WTC11 (cell line): ENCODE data around the gene DNAH17. TPM values are rescaled to one million over a fixed set of nuclear protein-coding genes. Genes with fewer than 3 reads are reported as not detected.
A peak's percentile ranks its signal among the peaks of the same experiment; 100 is the strongest.

Source experiments
- ATAC-seq: fragments of 200-7000 bp; cut with Tn5 transposase; 2 replicates; pipeline ENCODE4 v1.10.0; 2021; ENCODE audit warnings: mild to moderate bottlenecking, moderate library complexity
- CTCF ChIA-PET: fragments of 300-600 bp; sonication (Branson Sonifier 250); formaldehyde crosslinking; loops from one replicate; lab custom pipeline; 2021; ENCODE audit warnings: antibody characterized with exemption; lab: Charles Lee
- POLR2A ChIA-PET: fragments of 350-600 bp; sonication (Branson Sonifier 250); formaldehyde crosslinking; loops from one replicate; lab custom pipeline; 2021; ENCODE audit warnings: antibody characterized with exemption; lab: Charles Lee
- DNase-seq: peaks from one replicate; pipeline ENCODE4 v3.0.0; 2021; ENCODE audit warnings: low spot score
- H3K27ac Mint-ChIP-seq: 2 replicates; pipeline ENCODE4 v1.8.0; 2021; ENCODE audit warnings: mixed read lengths
- H3K27me3 Mint-ChIP-seq: 2 replicates; pipeline ENCODE4 v1.8.0; 2021; ENCODE audit warnings: low read depth, mild to moderate bottlenecking, moderate library complexity, mixed read lengths
- H3K36me3 Mint-ChIP-seq: 2 replicates; pipeline ENCODE4 v1.8.0; 2021; ENCODE audit warnings: mixed read lengths
- H3K4me1 Mint-ChIP-seq: 2 replicates; pipeline ENCODE4 v1.8.0; 2022; ENCODE audit warnings: mixed read lengths
- H3K4me3 Mint-ChIP-seq: 2 replicates; pipeline ENCODE4 v1.8.0; 2021; ENCODE audit warnings: mild to moderate bottlenecking, moderate library complexity, mixed read lengths
- H3K9me3 Mint-ChIP-seq: 2 replicates; pipeline ENCODE4 v1.8.0; 2021; ENCODE audit warnings: mixed read lengths
- ELF4 ChIP-seq: sonication (generic); formaldehyde crosslinking; IDR thresholded peaks from 2 replicates; pipeline ENCODE4 v1.8.1; 2022; ENCODE audit warnings: low read depth, mild to moderate bottlenecking, moderate library complexity, missing genetic modification reagents
- HMGA2 ChIP-seq: fragments of 250-450 bp; sonication (Bioruptor Pico); IDR thresholded peaks from 2 replicates; pipeline ENCODE4 v1.4.0; 2021; ENCODE audit warnings: mild to moderate bottlenecking, moderate library complexity
- TP53 ChIP-seq: sonication (generic); formaldehyde crosslinking; IDR thresholded peaks from 2 replicates; pipeline ENCODE4 v1.8.1; 2023; ENCODE audit warnings: mild to moderate bottlenecking, missing genetic modification reagents
- ZNF121 ChIP-seq: sonication (generic); formaldehyde crosslinking; IDR thresholded peaks from 2 replicates; pipeline ENCODE4 v1.8.0; 2023; ENCODE audit warnings: missing genetic modification reagents
- ZNF138 ChIP-seq: sonication (generic); formaldehyde crosslinking; conservative IDR thresholded peaks from 2 replicates; pipeline ENCODE4 v1.8.1; 2022; ENCODE audit warnings: mild to moderate bottlenecking, moderate library complexity, missing genetic modification reagents
- ZNF219 ChIP-seq: sonication (generic); formaldehyde crosslinking; IDR thresholded peaks from 2 replicates; pipeline ENCODE4 v1.8.0; 2023; ENCODE audit warnings: missing genetic modification reagents, mild to moderate bottlenecking, borderline replicate concordance
- ZNF416 ChIP-seq: fragments of 250-450 bp; sonication (Bioruptor Pico); IDR thresholded peaks from 2 replicates; pipeline ENCODE4 v1.9.0; 2021; ENCODE audit warnings: mild to moderate bottlenecking, inconsistent platforms
- total RNA-seq: library from RNA; stranded (reverse); gene quantifications from 3 replicates; pipeline ENCODE4 v1.2.3, GENCODE V29; 2021
- TF ChIP-seq, protein P1 (sequence below): sonication (generic); formaldehyde crosslinking; IDR thresholded peaks from 2 replicates; pipeline ENCODE4 v1.8.0; 2022; ENCODE audit warnings: missing genetic modification reagents
- TF ChIP-seq, protein P2 (sequence below): fragments of 250-450 bp; sonication (Bioruptor Pico); IDR thresholded peaks from 2 replicates; pipeline ENCODE4 v1.9.0; 2021; ENCODE audit warnings: mild to moderate bottlenecking
- TF ChIP-seq, protein P3 (sequence below): sonication (generic); formaldehyde crosslinking; IDR thresholded peaks from 2 replicates; pipeline ENCODE4 v1.8.1; 2022; ENCODE audit warnings: low read depth, missing genetic modification reagents, borderline replicate concordance

Gene DNAH17
- total RNA-seq, 1 experiment from 2014 or later = 0.87 TPM

DNA sequence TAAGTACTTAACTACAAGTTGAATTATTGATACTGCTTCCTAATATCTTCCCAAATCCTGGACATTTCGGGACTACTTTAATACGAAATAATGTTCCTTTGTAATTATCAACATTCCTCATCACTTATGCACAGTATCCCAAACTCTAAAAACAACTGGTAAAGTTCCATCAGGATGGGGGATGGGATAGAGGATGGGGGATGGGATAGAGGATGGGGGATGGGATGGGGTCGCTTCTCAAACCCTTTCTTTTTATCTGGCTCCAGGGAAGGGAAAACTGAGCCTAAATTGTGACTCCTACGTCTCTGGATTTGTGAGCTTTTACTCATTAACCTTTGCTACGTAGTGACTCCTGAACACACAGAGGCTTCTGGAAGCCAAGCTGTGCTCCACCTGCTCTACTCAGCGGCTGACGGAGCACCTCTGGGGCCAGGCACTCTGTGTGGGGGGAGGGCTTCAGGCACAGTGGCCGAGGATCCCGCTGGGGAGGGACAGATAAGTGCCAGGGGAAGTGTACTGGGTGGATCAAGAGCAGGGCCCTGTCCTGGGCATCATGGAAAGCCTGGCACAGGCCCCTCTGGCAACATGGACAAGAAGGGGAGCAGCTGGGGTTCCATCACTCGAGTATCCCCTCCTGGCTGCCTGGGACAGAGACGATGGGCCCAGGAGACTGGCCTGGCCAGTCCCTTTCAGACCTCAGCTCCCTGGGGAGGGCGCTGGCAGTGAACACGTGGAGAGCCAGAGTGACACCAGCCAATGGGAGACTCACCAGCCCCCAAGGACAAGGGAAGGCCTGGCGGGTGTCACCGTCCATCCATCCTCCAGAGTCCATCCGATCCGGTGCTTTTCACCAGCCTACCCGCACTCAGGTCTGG, 142.5 kb downstream of the DNAH17 start:
- TF ChIP-seq, protein P1, sequence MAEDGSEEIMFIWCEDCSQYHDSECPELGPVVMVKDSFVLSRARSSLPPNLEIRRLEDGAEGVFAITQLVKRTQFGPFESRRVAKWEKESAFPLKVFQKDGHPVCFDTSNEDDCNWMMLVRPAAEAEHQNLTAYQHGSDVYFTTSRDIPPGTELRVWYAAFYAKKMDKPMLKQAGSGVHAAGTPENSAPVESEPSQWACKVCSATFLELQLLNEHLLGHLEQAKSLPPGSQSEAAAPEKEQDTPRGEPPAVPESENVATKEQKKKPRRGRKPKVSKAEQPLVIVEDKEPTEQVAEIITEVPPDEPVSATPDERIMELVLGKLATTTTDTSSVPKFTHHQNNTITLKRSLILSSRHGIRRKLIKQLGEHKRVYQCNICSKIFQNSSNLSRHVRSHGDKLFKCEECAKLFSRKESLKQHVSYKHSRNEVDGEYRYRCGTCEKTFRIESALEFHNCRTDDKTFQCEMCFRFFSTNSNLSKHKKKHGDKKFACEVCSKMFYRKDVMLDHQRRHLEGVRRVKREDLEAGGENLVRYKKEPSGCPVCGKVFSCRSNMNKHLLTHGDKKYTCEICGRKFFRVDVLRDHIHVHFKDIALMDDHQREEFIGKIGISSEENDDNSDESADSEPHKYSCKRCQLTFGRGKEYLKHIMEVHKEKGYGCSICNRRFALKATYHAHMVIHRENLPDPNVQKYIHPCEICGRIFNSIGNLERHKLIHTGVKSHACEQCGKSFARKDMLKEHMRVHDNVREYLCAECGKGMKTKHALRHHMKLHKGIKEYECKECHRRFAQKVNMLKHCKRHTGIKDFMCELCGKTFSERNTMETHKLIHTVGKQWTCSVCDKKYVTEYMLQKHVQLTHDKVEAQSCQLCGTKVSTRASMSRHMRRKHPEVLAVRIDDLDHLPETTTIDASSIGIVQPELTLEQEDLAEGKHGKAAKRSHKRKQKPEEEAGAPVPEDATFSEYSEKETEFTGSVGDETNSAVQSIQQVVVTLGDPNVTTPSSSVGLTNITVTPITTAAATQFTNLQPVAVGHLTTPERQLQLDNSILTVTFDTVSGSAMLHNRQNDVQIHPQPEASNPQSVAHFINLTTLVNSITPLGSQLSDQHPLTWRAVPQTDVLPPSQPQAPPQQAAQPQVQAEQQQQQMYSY = peak; percentile 72
- TF ChIP-seq TP53 (CRISPR knock-in tag) = no peak
- TF ChIP-seq, all 79 proteins: peak for 1
- H3K9me3 Mint-ChIP-seq = peaks cover 7% of the 10 kb centered on the region; the same call in 1 of the 2 replicates
- peaks cover 34% of the 10 kb centered on the region for H3K4me1 Mint-ChIP-seq
- ChIA-PET CTCF (interaction anchor here (0.6 to 1.3 kb wide), 2 partner anchors 13 to 125 kb away, joined by 3 to 6 read pairs; no protein-coding TSS in a partner anchor), POLR2A (no interaction called here)
- no peak overlapping the region for H3K4me3 Mint-ChIP-seq
- ATAC-seq (no peak; the same call in 1 of the 2 replicates), DNase-seq (no peak)
- H3K27ac Mint-ChIP-seq = no peak overlapping the region
- H3K36me3 Mint-ChIP-seq = peaks cover 4% of the 10 kb centered on the region; the same call in 1 of the 2 replicates
- H3K27me3 Mint-ChIP-seq = no peaks in the 10 kb centered on the region

DNA sequence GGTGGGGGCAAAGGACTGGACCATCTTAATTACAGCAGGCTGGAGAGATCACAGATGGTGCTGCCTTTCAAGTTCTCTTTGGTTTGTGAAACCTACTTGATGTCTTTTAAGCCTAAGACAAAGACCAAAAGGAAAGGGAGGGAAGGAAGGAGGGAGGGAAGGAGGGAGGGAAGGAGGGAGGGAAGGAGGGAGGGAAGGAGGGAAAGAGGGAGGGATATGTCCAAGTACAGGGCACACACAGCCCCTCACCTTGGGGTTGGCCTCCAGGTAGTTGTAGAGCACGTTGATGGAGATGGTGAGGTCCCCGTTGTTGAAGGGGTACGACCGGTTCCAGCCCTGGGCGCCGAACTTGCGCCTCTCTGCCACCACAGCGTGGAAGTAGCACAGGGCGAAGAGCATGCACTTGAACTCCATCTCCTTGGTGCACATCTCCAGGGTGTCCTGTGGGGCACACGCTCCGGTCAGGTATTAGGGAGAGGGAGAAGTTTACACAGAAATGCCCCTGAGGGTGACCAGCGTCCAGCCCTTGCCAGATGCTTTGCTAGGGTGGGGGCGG, 143.3 kb downstream of the DNAH17 start:
- Mint-ChIP-seq H3K27me3 (no peaks in the 10 kb centered on the region), H3K36me3 (peaks cover 7% of the 10 kb centered on the region; the same call in 1 of the 2 replicates), H3K4me1 (peaks cover 34% of the 10 kb centered on the region), H3K27ac (peak overlapping the region; percentile 69; the same call in 1 of the 2 replicates), H3K4me3 (no peak overlapping the region), H3K9me3 (peaks cover 6% of the 10 kb centered on the region; the same call in 1 of the 2 replicates)
- ChIA-PET CTCF (no interaction called here), POLR2A (no interaction called here)
- TF ChIP-seq, protein P2, sequence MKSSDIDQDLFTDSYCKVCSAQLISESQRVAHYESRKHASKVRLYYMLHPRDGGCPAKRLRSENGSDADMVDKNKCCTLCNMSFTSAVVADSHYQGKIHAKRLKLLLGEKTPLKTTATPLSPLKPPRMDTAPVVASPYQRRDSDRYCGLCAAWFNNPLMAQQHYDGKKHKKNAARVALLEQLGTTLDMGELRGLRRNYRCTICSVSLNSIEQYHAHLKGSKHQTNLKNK (CRISPR knock-in tag) = no peak
- TF ChIP-seq ELF4 = no peak
- TF ChIP-seq ZNF138 (CRISPR knock-in tag) = no peak
- TF ChIP-seq ZNF121 = no peak
- no peak for TF ChIP-seq ZNF219 (CRISPR knock-in tag)
- TF ChIP-seq HMGA2 (CRISPR knock-in tag) = no peak
- TF ChIP-seq, protein P3, sequence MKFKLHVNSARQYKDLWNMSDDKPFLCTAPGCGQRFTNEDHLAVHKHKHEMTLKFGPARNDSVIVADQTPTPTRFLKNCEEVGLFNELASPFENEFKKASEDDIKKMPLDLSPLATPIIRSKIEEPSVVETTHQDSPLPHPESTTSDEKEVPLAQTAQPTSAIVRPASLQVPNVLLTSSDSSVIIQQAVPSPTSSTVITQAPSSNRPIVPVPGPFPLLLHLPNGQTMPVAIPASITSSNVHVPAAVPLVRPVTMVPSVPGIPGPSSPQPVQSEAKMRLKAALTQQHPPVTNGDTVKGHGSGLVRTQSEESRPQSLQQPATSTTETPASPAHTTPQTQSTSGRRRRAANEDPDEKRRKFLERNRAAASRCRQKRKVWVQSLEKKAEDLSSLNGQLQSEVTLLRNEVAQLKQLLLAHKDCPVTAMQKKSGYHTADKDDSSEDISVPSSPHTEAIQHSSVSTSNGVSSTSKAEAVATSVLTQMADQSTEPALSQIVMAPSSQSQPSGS (CRISPR knock-in tag) = no peak
- DNase-seq (no peak), ATAC-seq (no peak)

DNA sequence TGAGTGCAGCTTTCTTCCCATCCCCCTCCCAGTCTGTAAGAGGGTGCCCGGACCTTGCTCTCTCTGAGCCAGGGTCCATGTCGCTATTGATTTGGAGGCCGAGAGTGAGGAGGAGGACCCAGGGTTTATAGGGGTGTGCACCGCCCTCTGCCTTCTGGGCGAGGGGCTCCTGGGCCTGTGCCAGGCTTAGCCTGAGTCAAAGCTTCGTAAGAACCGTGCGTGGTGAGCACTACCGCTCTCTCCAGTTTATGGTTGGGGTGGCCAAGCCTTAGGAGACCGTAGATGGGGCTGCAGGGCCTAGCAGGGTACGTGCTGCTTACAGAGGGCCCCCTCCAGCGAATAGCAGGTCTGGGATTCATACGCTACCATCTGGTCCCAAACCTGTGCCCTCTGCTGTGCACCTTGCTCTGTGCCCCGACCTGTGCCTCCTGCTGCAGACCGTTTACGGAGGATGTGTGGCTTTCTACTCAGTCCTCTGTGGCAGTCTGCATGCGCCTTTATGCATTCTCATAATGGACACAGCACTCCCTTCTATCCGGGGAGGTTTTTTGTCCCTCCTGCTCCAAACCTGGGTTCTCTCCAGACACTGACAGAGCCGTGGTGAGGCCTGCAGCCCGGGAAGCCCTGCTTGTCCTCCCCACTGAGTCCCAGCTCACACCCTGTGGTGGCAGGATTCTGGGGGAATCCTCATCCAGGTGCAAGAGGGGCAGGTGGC, 144.0 kb downstream of the DNAH17 start:
- no peak for DNase-seq
- no peak for ATAC-seq
- Mint-ChIP-seq H3K4me1 (peaks cover 34% of the 10 kb centered on the region), H3K27me3 (no peaks in the 10 kb centered on the region), H3K27ac (no peak overlapping the region), H3K36me3 (peaks cover 9% of the 10 kb centered on the region; the same call in 1 of the 2 replicates), H3K4me3 (no peak overlapping the region), H3K9me3 (peaks cover 2% of the 10 kb centered on the region; the same call in 1 of the 2 replicates)
- CTCF ChIA-PET = interaction anchor here (0.5 to 1.2 kb wide), 2 partner anchors 11 to 1355 kb away, joined by 3 to 5 read pairs; no protein-coding TSS in a partner anchor
- POLR2A ChIA-PET = no interaction called here
- TF ChIP-seq ZNF416 (CRISPR knock-in tag) = no peak
- TF ChIP-seq, protein P1 = 0 out of 2 replicates have a peak, but pooled peaks have one; percentile 20
